HEK293 (cell line): ENCODE measurements around the gene BMPR2.

Experiments
- KLF9 ChIP-seq: fragments of 450-650 bp; formaldehyde crosslinking; IDR thresholded peaks from 2 replicates; pipeline ENCODE4 v1.5.1; 2016; ENCODE audit warnings: missing biosample characterization, missing genetic modification characterization, low read depth
- PRDM1 ChIP-seq: fragments of 450-650 bp; formaldehyde crosslinking; IDR thresholded peaks from 2 replicates; pipeline ENCODE4; 2016; ENCODE audit warnings: missing biosample characterization, missing genetic modification characterization
- SP3 ChIP-seq: fragments of 450-650 bp; formaldehyde crosslinking; IDR thresholded peaks from 2 replicates; pipeline ENCODE4 v1.5.1; 2016; ENCODE audit warnings: missing biosample characterization, missing genetic modification characterization
- TRIM28 ChIP-seq: IDR thresholded peaks from 2 replicates; pipeline ENCODE4 v1.6.1; 2011; ENCODE audit warnings: low read length, control low read depth, borderline replicate concordance
- ZFP69B ChIP-seq: fragments of 450-650 bp; formaldehyde crosslinking; IDR thresholded peaks from 2 replicates; pipeline ENCODE4 v1.5.1; 2016; ENCODE audit warnings: missing biosample characterization, missing genetic modification characterization
- ZNF146 ChIP-seq: fragments of 450-650 bp; formaldehyde crosslinking; IDR thresholded peaks from 2 replicates; pipeline ENCODE4 v1.5.1; 2016; ENCODE audit warnings: missing biosample characterization, missing genetic modification characterization
- ZNF335 ChIP-seq: fragments of 450-650 bp; formaldehyde crosslinking; conservative IDR thresholded peaks from 2 replicates; pipeline ENCODE4 v1.5.1; 2016; ENCODE audit warnings: missing biosample characterization, missing genetic modification characterization
- ZNF510 ChIP-seq: fragments of 450-650 bp; formaldehyde crosslinking; IDR thresholded peaks from 2 replicates; pipeline ENCODE4 v1.5.1; 2018; ENCODE audit warnings: mild to moderate bottlenecking, missing genetic modification characterization, missing biosample characterization; ENCODE audit not compliant: insufficient replicate concordance
- ZNF521 ChIP-seq: fragments of 450-650 bp; formaldehyde crosslinking; IDR thresholded peaks from 2 replicates; pipeline ENCODE4 v1.5.1; 2017; ENCODE audit warnings: missing biosample characterization, mild to moderate bottlenecking, missing genetic modification characterization
- ZNF660 ChIP-seq: fragments of 450-650 bp; IDR thresholded peaks from 2 replicates; pipeline ENCODE4 v1.5.1; 2018; ENCODE audit warnings: missing biosample characterization, mild to moderate bottlenecking, missing genetic modification characterization
- ZNF664 ChIP-seq: fragments of 450-650 bp; formaldehyde crosslinking; IDR thresholded peaks from 2 replicates; pipeline ENCODE4 v1.5.1; 2016; ENCODE audit warnings: missing biosample characterization, missing genetic modification characterization
- ZNF777 ChIP-seq: fragments of 450-650 bp; formaldehyde crosslinking; IDR thresholded peaks from 2 replicates; pipeline ENCODE4 v1.5.1; 2017; ENCODE audit warnings: missing biosample characterization, missing genetic modification characterization, borderline replicate concordance
- TF ChIP-seq, protein P1 (sequence below): fragments of 450-650 bp; formaldehyde crosslinking; IDR thresholded peaks from 2 replicates; pipeline ENCODE4 v1.5.0; 2017; ENCODE audit warnings: missing biosample characterization, missing genetic modification characterization, borderline replicate concordance
- TF ChIP-seq, protein P2 (sequence below): fragments of 450-650 bp; formaldehyde crosslinking; IDR thresholded peaks from 2 replicates; pipeline ENCODE4 v1.5.1; 2016; ENCODE audit warnings: missing biosample characterization, missing genetic modification characterization
- TF ChIP-seq, protein P3 (sequence below): fragments of 450-650 bp; formaldehyde crosslinking; IDR thresholded peaks from 2 replicates; pipeline ENCODE4 v1.5.1; 2016; ENCODE audit warnings: missing biosample characterization, missing genetic modification characterization
- TF ChIP-seq, protein P4 (sequence below): fragments of 450-650 bp; formaldehyde crosslinking; IDR thresholded peaks from 2 replicates; pipeline ENCODE4 v1.5.1; 2016; ENCODE audit warnings: missing biosample characterization, missing genetic modification characterization
- TF ChIP-seq, protein P5 (sequence below): fragments of 450-650 bp; formaldehyde crosslinking; optimal IDR thresholded peaks from 2 replicates; pipeline ENCODE3; 2016; ENCODE audit warnings: missing biosample characterization, mild to moderate bottlenecking, missing genetic modification characterization

Gene BMPR2

GRCh38 chr2:202376460-202377206, 506 bp downstream of the BMPR2 start (continued):
- TF ChIP-seq, protein P1, sequence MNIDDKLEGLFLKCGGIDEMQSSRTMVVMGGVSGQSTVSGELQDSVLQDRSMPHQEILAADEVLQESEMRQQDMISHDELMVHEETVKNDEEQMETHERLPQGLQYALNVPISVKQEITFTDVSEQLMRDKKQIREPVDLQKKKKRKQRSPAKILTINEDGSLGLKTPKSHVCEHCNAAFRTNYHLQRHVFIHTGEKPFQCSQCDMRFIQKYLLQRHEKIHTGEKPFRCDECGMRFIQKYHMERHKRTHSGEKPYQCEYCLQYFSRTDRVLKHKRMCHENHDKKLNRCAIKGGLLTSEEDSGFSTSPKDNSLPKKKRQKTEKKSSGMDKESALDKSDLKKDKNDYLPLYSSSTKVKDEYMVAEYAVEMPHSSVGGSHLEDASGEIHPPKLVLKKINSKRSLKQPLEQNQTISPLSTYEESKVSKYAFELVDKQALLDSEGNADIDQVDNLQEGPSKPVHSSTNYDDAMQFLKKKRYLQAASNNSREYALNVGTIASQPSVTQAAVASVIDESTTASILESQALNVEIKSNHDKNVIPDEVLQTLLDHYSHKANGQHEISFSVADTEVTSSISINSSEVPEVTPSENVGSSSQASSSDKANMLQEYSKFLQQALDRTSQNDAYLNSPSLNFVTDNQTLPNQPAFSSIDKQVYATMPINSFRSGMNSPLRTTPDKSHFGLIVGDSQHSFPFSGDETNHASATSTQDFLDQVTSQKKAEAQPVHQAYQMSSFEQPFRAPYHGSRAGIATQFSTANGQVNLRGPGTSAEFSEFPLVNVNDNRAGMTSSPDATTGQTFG (tag by site-specific recombination), result no peak
- no peak for TF ChIP-seq PRDM1 (tag by site-specific recombination)
- TF ChIP-seq ZNF521 (tag by site-specific recombination), result no peak
- TF ChIP-seq, protein P2, sequence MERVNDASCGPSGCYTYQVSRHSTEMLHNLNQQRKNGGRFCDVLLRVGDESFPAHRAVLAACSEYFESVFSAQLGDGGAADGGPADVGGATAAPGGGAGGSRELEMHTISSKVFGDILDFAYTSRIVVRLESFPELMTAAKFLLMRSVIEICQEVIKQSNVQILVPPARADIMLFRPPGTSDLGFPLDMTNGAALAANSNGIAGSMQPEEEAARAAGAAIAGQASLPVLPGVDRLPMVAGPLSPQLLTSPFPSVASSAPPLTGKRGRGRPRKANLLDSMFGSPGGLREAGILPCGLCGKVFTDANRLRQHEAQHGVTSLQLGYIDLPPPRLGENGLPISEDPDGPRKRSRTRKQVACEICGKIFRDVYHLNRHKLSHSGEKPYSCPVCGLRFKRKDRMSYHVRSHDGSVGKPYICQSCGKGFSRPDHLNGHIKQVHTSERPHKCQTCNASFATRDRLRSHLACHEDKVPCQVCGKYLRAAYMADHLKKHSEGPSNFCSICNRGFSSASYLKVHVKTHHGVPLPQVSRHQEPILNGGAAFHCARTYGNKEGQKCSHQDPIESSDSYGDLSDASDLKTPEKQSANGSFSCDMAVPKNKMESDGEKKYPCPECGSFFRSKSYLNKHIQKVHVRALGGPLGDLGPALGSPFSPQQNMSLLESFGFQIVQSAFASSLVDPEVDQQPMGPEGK (tag by site-specific recombination), result peak; percentile 44; the same call in 1 of the 2 replicates
- TF ChIP-seq, protein P3, sequence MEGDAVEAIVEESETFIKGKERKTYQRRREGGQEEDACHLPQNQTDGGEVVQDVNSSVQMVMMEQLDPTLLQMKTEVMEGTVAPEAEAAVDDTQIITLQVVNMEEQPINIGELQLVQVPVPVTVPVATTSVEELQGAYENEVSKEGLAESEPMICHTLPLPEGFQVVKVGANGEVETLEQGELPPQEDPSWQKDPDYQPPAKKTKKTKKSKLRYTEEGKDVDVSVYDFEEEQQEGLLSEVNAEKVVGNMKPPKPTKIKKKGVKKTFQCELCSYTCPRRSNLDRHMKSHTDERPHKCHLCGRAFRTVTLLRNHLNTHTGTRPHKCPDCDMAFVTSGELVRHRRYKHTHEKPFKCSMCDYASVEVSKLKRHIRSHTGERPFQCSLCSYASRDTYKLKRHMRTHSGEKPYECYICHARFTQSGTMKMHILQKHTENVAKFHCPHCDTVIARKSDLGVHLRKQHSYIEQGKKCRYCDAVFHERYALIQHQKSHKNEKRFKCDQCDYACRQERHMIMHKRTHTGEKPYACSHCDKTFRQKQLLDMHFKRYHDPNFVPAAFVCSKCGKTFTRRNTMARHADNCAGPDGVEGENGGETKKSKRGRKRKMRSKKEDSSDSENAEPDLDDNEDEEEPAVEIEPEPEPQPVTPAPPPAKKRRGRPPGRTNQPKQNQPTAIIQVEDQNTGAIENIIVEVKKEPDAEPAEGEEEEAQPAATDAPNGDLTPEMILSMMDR (tag by site-specific recombination), result no peak
- peak; percentile 10; the same call in 1 of the 2 replicates for TF ChIP-seq KLF9
- TF ChIP-seq ZFP69B (tag by site-specific recombination), result no peak
- no peak for TF ChIP-seq ZNF146 (tag by site-specific recombination)
- TF ChIP-seq ZNF664 (tag by site-specific recombination), result no peak
- no peak for TF ChIP-seq SP3 (tag by site-specific recombination)
- TF ChIP-seq ZNF777 (tag by site-specific recombination), result no peak
- no peak for TF ChIP-seq ZNF510
- TF ChIP-seq, protein P4, sequence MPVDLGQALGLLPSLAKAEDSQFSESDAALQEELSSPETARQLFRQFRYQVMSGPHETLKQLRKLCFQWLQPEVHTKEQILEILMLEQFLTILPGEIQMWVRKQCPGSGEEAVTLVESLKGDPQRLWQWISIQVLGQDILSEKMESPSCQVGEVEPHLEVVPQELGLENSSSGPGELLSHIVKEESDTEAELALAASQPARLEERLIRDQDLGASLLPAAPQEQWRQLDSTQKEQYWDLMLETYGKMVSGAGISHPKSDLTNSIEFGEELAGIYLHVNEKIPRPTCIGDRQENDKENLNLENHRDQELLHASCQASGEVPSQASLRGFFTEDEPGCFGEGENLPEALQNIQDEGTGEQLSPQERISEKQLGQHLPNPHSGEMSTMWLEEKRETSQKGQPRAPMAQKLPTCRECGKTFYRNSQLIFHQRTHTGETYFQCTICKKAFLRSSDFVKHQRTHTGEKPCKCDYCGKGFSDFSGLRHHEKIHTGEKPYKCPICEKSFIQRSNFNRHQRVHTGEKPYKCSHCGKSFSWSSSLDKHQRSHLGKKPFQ (tag by site-specific recombination), result no peak
- TF ChIP-seq ZNF660 (tag by site-specific recombination), result no peak
- no peak for TF ChIP-seq TRIM28
- TF ChIP-seq ZNF335 (tag by site-specific recombination), result peak; percentile 24
- TF ChIP-seq, protein P5, sequence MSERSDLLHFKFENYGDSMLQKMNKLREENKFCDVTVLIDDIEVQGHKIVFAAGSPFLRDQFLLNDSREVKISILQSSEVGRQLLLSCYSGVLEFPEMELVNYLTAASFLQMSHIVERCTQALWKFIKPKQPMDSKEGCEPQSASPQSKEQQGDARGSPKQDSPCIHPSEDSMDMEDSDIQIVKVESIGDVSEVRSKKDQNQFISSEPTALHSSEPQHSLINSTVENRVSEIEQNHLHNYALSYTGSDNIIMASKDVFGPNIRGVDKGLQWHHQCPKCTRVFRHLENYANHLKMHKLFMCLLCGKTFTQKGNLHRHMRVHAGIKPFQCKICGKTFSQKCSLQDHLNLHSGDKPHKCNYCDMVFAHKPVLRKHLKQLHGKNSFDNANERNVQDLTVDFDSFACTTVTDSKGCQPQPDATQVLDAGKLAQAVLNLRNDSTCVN (tag by site-specific recombination), result peak; percentile 50
